GM18519 (cell line): ENCODE measurements around the gene HELZ2.
"Not testable (repeated sequence)": the region's sequence is repeated elsewhere in the genome, so short reads cannot be mapped to it uniquely, and the experiment has no call there.

Experiments
- ATAC-seq: cut with Tn5 transposase; IDR thresholded peaks from one replicate; pipeline ENCODE4 v1.9.1; 2021; ENCODE audit warnings: mild to moderate bottlenecking, moderate library complexity; ENCODE audit not compliant: unreplicated experiment, low FRiP score

Gene HELZ2

DNA sequence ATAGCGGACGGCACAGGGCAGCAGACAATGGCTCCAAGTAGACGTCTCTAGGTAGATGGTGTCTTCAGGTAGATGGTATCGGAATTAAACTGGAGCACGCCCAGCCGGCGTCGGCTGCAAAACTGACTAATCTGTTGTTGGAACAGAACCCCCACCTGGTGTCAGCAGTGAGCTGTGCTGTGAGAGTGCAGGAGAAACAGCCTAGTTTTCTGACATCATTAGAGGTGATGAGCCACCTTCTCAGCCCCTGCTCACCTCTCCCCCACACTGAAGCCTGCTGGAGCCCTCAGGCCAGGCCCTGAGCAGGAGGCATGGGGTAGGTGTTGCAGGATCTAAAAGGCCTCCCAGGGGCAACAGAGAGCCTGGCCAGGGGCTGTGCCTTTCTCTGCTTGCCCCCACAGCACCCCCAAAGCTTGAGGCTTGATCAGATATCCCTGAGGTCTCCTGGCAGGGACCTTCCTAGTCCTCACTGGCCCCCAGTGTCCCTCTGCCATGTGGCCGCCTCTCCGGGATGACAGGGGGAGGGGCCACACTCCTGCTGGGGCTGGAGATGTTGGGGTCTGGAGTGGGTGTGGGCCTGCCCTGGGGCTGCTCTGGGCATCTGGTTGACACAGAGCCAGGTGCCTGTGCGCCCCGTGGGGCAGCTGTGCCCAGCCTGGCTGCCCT, 6.9 kb upstream of the HELZ2 start:
- no peak for ATAC-seq

DNA sequence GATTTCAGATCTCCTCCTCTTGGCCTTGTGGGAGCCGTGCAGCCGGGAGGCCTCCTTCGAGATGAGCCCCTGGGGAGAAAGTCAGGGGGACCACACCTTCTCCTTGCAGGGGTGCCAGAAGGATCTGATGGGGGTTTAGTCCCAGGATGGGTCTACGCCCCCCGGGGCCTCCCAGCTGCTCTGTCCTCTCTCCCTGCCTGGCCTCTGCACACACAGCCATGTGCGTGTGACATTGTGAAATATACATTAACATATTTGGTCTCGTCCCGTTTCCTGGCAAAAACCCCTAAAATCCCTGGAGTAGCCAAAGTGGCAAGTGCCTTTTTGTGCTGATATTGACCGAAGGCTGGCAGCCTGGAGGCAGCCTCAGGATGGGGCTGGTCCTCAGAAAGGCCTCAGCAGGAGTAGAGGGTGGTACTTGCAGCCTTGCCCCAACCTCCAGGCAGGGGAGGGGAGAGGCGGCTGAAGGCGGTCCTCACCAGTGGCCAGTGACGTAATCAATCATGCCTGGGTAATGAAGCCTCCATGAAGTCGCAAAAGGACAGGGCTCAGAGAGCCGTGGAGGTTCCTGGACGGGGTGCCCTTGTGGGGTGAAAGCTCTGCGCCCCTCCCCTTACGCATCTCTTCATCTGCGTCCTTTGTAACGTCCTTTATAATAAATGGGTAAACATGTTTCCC, 5.1 kb upstream of the HELZ2 start:
- no peak for ATAC-seq

GRCh38 chr20:63578224-63579016, 4.4 kb upstream of the HELZ2 start:
- no peak for ATAC-seq

DNA sequence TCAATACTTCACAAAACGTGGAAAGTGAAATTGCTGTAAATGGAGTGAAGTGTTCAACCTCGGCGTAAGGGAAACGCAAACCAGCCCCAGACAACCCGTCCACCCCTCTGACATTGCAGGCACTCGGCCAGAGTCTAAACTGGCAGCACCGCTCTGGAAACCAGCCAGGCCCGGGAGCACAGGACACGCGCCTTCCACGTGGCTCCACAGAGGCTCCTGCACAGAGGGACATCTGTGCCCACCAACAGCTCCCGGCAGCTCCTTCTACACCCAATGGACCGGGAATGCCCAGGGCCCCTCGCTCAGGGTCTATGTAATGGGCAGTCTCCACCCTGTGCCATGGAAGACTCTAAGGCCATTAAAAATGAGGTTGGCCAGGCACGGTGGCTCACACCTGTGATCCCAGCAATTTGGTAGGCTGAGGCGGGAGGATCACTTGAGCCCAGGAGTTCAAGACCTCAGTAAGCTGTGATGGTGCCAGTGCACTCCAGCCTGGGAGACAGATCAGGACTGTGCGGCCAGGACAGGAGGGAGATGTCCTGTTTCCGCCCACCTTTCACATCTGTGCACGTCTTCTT, 3.4 kb upstream of the HELZ2 start:
- no peak for ATAC-seq

GRCh38 chr20:63576311-63576710, 2.3 kb upstream of the HELZ2 start:
- ATAC-seq, result no peak

DNA sequence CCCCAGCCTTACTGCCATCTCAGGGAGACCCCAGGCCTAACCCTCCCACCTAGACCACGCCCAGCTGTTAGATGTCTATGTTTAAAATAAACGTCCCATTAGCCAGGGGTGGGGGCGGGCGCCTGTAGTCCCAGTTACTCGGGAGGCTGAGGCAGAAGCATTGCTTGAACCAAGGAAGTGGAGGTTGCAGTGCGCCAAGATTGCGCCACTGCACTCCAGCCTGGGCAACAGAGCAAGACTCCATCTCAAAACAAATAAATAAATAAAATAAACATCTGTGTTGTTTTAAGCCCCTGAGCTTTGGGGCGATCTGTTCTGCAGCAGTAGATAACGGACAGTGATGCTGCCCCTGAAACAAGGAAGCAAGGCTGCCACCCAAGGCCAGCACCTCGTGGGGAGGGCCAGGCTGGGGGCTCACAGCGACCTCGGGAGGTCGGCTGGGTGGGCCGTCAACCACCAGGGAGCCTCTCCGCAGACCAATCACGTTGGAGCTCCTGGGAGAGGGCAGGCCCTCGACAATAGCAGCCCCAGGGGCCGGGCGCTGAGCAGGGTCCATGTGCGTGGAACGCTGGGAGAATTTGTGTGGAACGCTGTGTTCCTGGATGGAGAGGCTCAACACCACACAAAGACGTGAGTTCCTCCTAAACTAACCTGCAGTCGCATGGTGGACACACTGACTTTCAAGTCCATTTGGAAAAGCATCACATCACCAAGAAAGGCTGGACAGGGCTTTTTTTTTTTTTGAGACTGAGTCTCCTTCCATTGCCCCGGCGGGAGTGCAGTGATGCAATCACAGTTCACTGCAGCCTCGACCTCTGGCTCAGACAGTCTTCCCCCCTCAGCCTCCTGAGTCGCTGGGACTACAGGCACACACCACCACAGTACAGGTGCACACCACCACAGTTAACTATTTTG, 1.0 kb upstream of the HELZ2 start:
- no peak for ATAC-seq

DNA sequence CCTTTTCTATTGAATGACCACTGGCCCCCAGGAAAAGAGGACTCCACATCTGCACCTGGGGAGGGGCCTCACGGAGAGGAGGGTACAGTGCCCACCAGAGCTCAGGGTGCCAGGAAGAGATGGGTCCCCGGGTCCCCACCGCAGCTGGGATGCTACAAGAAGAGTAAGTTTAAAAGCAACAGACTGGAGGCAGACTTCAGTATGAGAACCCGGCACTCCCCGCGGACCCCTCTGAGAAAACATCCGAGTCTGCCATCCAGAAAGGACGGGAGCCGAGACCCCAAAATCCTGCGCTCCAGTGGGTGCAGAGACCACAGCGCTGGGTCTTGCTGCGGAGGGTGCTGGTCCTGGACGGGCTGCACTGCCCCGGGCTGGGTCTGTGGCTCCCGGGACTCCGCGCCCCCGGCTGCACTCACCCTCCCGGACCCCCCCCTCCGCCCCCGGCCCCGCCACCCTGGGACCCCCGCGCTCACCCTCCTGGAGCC, 350 bp downstream of the HELZ2 start:
- no peak for ATAC-seq

GRCh38 chr20:63572788-63573646, 1.0 kb downstream of the HELZ2 start:
- no peak for ATAC-seq

DNA sequence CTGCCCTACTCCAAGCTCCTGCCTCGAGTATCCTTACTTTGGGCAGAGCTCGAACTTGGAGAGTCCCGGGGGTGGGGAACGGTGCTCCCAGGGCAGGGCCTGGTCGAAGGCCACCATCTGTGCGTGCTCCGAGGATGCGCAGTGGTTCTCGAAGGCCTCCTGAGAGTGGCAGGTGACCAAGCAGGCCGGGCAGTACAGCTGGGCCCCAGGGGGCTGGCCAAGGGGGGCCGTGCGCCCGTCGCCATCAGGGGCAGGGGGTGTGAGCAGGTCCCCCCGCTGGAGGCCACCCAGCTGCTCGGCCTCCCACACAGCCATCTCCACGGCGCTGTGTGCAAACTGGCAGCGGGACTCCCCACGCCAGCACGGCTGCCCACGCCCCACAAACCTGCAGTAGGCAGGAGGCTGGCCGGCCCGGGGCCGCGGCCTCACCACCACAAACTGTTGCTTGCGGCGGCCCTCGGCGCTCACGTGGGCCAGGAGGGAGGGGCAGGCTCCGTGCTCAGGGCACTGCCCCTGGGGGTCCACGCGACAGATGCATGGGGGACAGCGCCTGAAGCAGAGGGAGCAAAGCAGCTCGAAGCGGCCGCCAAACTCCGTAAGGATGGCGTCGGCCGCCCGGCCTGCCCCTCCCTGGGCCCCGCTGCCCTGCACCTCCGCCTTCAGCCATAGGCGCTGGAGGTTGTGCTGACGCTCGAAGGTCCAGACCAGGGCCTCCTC, 1.8 kb downstream of the HELZ2 start:
- ATAC-seq, result no peak

DNA sequence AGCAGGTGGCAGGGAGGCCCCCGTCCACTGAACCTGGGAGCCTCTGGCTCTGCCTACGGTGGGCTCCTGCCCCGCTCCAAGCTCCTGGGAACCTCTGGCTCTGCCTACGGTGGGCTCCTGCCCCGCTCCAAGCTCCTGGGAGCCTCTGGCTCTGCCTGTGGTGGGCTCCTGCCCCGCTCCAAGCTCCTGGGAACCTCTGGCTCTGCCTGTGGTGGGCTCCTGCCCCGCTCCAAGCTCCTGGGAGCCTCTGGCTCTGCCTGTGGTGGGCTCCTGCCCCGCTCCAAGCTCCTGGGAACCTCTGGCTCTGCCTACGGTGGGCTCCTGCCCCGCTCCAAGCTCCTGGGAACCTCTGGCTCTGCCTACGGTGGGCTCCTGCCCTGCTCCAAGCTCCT, 3.0 kb downstream of the HELZ2 start:
- not testable (repeated sequence) for ATAC-seq

DNA sequence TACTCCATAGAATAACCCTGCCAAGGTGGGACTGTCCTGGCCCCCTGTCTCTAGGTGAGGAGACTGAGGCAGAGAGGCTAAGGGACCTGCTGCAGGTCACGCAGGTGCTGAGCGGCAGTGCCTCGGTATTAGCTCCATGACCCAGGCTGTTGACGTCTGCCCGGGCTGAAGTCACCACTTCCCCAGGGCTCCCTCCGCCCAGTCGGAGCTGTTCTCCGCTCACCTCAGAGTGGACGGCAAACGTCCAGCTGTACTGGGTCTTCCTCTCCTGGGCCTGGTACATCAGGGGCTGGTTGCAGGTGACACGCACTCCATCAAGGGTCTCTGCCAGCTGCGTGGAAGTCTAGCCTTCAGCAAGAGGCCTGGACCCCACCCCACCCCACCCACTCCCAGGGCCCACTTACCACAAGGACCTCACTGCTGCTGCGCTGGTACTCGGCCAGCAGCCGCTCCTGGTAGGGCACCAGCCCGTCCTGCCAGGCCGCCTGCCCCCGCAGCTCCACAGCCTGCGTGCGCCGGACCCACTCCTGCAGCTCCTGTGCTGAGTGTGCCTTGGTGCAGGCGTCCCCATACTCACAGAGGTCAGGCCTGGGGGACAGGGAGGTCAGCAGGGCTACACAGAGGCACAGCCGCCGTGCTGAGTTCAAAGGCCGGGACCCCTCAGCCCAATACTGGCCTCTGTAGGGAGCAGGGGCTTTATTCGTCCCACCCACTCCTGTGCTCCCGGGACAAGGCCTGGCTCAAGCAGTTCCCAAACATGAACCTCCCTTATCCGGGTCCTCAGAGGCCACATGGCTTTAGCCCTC, 3.6 kb downstream of the HELZ2 start:
- ATAC-seq, result no peak

DNA sequence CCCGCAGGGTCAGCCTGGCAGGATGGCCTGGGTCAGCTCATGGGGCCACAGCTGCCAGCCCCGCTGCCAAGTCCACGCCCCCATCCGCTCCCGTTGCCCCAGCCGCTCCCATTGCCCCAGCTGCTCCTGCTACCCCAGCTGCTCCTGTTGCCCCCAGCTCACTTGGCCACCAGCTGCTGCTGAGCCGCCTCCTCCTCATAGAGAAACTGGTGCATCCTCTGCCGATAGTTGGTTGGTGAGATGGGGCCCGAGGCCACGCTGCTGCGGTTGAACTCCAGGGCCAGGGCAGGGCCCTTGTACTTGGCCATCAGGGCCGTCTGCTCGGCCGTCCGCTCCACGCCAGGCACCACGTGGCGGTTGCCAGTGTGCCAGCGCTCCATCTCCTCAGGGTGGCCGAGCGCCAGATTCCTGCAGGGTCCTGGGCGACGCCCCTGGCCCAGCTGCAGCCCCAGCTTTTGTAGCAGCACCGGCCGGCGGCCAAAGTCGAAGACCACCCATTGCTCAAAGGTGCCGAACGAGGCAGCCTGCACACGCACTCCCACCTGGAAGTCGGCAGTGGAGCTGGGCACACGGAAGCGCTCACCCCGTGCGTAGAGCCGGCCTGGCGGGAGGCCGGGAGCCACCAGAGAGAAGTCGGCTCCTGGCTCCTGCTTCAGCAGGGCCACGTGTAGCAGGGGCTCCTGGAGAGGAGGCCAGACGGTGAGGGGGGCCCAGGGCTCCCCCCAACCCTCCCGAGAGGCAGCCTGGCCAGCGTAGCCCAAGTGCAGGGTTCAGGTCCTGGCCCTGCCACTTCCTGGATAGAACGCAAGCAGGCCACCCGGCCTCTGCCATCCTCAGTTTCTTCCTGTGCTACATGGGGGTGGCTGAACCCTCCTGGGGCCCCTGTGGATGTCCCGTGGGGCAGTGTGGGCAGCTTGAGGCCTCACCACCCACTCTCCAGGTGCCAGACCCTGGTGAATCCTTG, 4.8 kb downstream of the HELZ2 start:
- ATAC-seq, result no peak

DNA sequence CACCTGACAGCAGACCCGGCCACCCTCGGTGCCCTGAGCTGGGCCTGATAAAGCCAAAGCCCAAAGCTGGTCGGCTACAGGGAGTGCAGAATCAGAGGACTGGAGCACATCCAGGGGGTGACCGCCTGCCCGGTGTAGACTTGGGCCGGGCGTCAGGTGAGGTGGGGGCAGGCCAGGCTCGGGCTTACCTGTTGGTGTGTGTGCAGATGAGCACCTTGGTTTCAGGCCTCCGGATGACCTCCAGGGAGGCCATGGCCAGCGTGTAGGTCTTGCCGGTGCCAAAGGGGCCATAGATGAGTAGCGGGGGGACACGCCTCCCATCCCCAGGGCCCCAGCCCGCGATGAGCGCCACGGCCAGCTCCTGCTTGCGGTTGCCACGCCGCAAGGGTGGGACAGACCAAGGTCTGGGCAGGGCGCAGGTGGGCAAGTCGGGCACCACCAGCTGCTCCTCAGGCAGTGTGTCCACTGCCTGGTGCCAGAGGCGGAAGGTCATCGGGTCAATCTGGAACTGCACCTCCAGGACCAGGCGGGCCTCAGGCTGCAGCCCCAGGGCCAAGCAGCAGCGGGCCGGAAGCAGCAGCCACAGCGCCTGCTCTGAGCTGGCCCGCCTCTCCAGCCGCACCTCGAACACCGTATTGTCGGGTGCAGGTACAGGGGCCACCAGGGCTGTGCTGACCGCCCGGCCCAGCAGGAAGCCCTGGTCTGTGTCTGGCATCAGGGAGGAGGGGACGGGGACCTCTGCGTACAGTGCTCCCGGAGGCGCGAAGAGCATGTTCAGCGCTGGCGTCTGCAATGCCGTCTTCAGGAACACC, 5.7 kb downstream of the HELZ2 start:
- no peak for ATAC-seq

- no peak for ATAC-seq
Measured at GRCh38 chr20:63567386-63568169, 6.5 kb downstream of the HELZ2 start.

DNA sequence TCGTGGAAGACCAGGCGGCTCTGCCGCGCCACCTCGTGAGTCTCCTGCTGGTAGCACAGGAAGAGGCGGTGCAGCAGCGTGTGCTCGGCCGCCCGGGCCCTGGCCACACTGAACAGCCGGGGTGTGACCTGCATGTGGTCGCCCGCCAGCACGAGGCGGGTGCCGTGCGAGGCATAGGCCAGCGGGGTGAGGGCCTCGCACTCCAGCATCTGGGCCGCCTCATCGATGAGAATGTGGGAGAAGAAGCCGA, 7.0 kb downstream of the HELZ2 start:
- no peak for ATAC-seq
